SJCRH30 (cell line): ENCODE results near the gene GNA15. TPM values are rescaled to one million over a fixed set of nuclear protein-coding genes. Genes with fewer than 3 reads are reported as not detected.

Experiments used
- DNase-seq, 2 experiments: peaks; one replicate each; pipeline ENCODE4 v3.0.0-alpha.2; 2015 to 2020
- H3K27ac ChIP-seq: fragments of 250-450 bp; sonication (Bioruptor Pico); 2 replicates; pipeline ENCODE4 v1.5.1; 2020; ENCODE audit warnings: mild to moderate bottlenecking, moderate library complexity
- H3K27me3 ChIP-seq: fragments of 250-450 bp; sonication (Bioruptor Pico); 2 replicates; pipeline ENCODE4 v1.5.1; 2020; ENCODE audit warnings: mild to moderate bottlenecking, moderate library complexity
- H3K36me3 ChIP-seq: fragments of 250-450 bp; sonication (Bioruptor Pico); 2 replicates; pipeline ENCODE4 v1.5.1; 2020; ENCODE audit warnings: mild to moderate bottlenecking, moderate library complexity
- H3K4me1 ChIP-seq: fragments of 250-450 bp; sonication (Bioruptor Pico); 2 replicates; pipeline ENCODE4 v1.5.1; 2020; ENCODE audit warnings: mild to moderate bottlenecking, moderate library complexity
- H3K4me3 ChIP-seq: fragments of 250-450 bp; sonication (Bioruptor Pico); 2 replicates; pipeline ENCODE4 v1.5.1; 2020; ENCODE audit warnings: mild to moderate bottlenecking, moderate library complexity
- H3K9me3 ChIP-seq: fragments of 250-450 bp; sonication (Bioruptor Pico); replicated peaks from 2 replicates; pipeline ENCODE4 v1.5.1; 2020; ENCODE audit warnings: mild to moderate bottlenecking, moderate library complexity
- total RNA-seq: library from RNA; depleted of rRNA; stranded (reverse); fragments of >200 nt; shearing (Covaris generic); gene quantifications from 2 replicates; pipeline ENCODE4 v1.2.3, GENCODE V29; 2014

The GNA15 gene
- total RNA-seq, 1 experiment from 2014 or later, result 0.59 TPM

GRCh38 chr19:3123088-3123721, 12.6 kb upstream of the GNA15 start:
- Histone ChIP-seq H3K36me3 (no peaks in the 10 kb centered on the region), H3K4me3 (no peak overlapping the region), H3K27me3 (no peaks in the 10 kb centered on the region), H3K4me1 (no peaks in the 10 kb centered on the region), H3K27ac (no peak overlapping the region), H3K9me3 (no peaks in the 10 kb centered on the region)
- no peak for DNase-seq

- no peaks in the 10 kb centered on the region for H3K4me1 ChIP-seq
- no peaks in the 10 kb centered on the region for H3K27me3 ChIP-seq
- DNase-seq, result no peak
- no peak overlapping the region for H3K4me3 ChIP-seq
- H3K36me3 ChIP-seq, result no peaks in the 10 kb centered on the region
- no peaks in the 10 kb centered on the region for H3K9me3 ChIP-seq
- H3K27ac ChIP-seq, result no peak overlapping the region
Measured at GRCh38 chr19:3123956-3124355, 11.9 kb upstream of the GNA15 start.

GRCh38 chr19:3124630-3125029, 11.2 kb upstream of the GNA15 start:
- no peaks in the 10 kb centered on the region for H3K4me1 ChIP-seq
- H3K27me3 ChIP-seq, result no peaks in the 10 kb centered on the region
- H3K27ac ChIP-seq, result no peak overlapping the region
- H3K9me3 ChIP-seq, result no peaks in the 10 kb centered on the region
- no peaks in the 10 kb centered on the region for H3K36me3 ChIP-seq
- no peak for DNase-seq
- no peak overlapping the region for H3K4me3 ChIP-seq

- no peaks in the 10 kb centered on the region for H3K9me3 ChIP-seq
- no peaks in the 10 kb centered on the region for H3K4me1 ChIP-seq
- H3K36me3 ChIP-seq, result no peaks in the 10 kb centered on the region
- peak; percentile 64 to 72 for DNase-seq
- no peak overlapping the region for H3K4me3 ChIP-seq
- no peaks in the 10 kb centered on the region for H3K27me3 ChIP-seq
- H3K27ac ChIP-seq, result no peak overlapping the region
Measured at GRCh38 chr19:3125900-3126524, 9.8 kb upstream of the GNA15 start.

- H3K36me3 ChIP-seq, result no peaks in the 10 kb centered on the region
- DNase-seq, result peak in 1 of 2 experiments; percentile 36
- H3K9me3 ChIP-seq, result no peaks in the 10 kb centered on the region
Measured at GRCh38 chr19:3129112-3129511, 6.7 kb upstream of the GNA15 start.

GRCh38 chr19:3131168-3131567, 4.7 kb upstream of the GNA15 start:
- Histone ChIP-seq H3K4me3 (no peak overlapping the region), H3K36me3 (no peaks in the 10 kb centered on the region), H3K27ac (no peak overlapping the region), H3K27me3 (no peaks in the 10 kb centered on the region), H3K4me1 (peaks cover 13% of the 10 kb centered on the region), H3K9me3 (no peaks in the 10 kb centered on the region)
- DNase-seq, result no peak

More at GRCh38 chr19:3129112-3129511, 6.7 kb upstream of the GNA15 start:
- no peaks in the 10 kb centered on the region for H3K27me3 ChIP-seq
- no peak overlapping the region for H3K27ac ChIP-seq
- no peak overlapping the region for H3K4me3 ChIP-seq
- peaks cover 13% of the 10 kb centered on the region for H3K4me1 ChIP-seq

- peak; percentile 69 to 77 for DNase-seq
- H3K36me3 ChIP-seq, result no peaks in the 10 kb centered on the region
- peaks cover 13% of the 10 kb centered on the region for H3K4me1 ChIP-seq
- H3K27ac ChIP-seq, result peak overlapping the region; percentile 53
- H3K27me3 ChIP-seq, result no peaks in the 10 kb centered on the region
- no peaks in the 10 kb centered on the region for H3K9me3 ChIP-seq
- peak overlapping the region; percentile 32 for H3K4me3 ChIP-seq
Measured at GRCh38 chr19:3132971-3133792, 2.7 kb upstream of the GNA15 start.

- no peaks in the 10 kb centered on the region for H3K27me3 ChIP-seq
- peaks cover 13% of the 10 kb centered on the region for H3K4me1 ChIP-seq
- no peak for DNase-seq
- peak overlapping the region; percentile 53 for H3K27ac ChIP-seq
- H3K36me3 ChIP-seq, result no peaks in the 10 kb centered on the region
- no peak overlapping the region for H3K4me3 ChIP-seq
- no peaks in the 10 kb centered on the region for H3K9me3 ChIP-seq
Measured at GRCh38 chr19:3133793-3134116, 2.1 kb upstream of the GNA15 start.

GRCh38 chr19:3136684-3137055, 837 bp downstream of the GNA15 start:
- Histone ChIP-seq H3K36me3 (no peaks in the 10 kb centered on the region), H3K27ac (no peak overlapping the region), H3K4me1 (peaks cover 13% of the 10 kb centered on the region), H3K9me3 (no peaks in the 10 kb centered on the region), H3K27me3 (no peaks in the 10 kb centered on the region), H3K4me3 (no peak overlapping the region)
- DNase-seq, result no peak

- peaks cover 13% of the 10 kb centered on the region for H3K4me1 ChIP-seq
- no peak for DNase-seq
- H3K27me3 ChIP-seq, result no peaks in the 10 kb centered on the region
- H3K4me3 ChIP-seq, result no peak overlapping the region
- no peaks in the 10 kb centered on the region for H3K36me3 ChIP-seq
- H3K27ac ChIP-seq, result no peak overlapping the region
- no peaks in the 10 kb centered on the region for H3K9me3 ChIP-seq
Measured at GRCh38 chr19:3137119-3137518, 1.3 kb downstream of the GNA15 start.

- H3K4me1 ChIP-seq, result peaks cover 11% of the 10 kb centered on the region
- H3K27ac ChIP-seq, result no peak overlapping the region
- no peaks in the 10 kb centered on the region for H3K9me3 ChIP-seq
- no peak for DNase-seq
- H3K27me3 ChIP-seq, result no peaks in the 10 kb centered on the region
- H3K4me3 ChIP-seq, result no peak overlapping the region
- H3K36me3 ChIP-seq, result no peaks in the 10 kb centered on the region
Measured at GRCh38 chr19:3138268-3138667, 2.4 kb downstream of the GNA15 start.

GRCh38 chr19:3140667-3141038, 4.8 kb downstream of the GNA15 start:
- H3K27ac ChIP-seq, result no peak overlapping the region
- no peaks in the 10 kb centered on the region for H3K9me3 ChIP-seq
- no peak overlapping the region for H3K4me3 ChIP-seq
- H3K36me3 ChIP-seq, result no peaks in the 10 kb centered on the region
- no peaks in the 10 kb centered on the region for H3K27me3 ChIP-seq
- peaks cover 4% of the 10 kb centered on the region for H3K4me1 ChIP-seq
- DNase-seq, result no peak

GRCh38 chr19:3142292-3142670, 6.4 kb downstream of the GNA15 start:
- Histone ChIP-seq H3K27ac (peak overlapping the region; percentile 70), H3K27me3 (no peaks in the 10 kb centered on the region), H3K4me3 (peak overlapping the region; percentile 22), H3K4me1 (peaks cover 4% of the 10 kb centered on the region), H3K9me3 (no peaks in the 10 kb centered on the region), H3K36me3 (no peaks in the 10 kb centered on the region)
- DNase-seq, result no peak

GRCh38 chr19:3142781-3143337, 7.0 kb downstream of the GNA15 start:
- H3K9me3 ChIP-seq, result no peaks in the 10 kb centered on the region
- no peaks in the 10 kb centered on the region for H3K36me3 ChIP-seq
- no peak overlapping the region for H3K4me3 ChIP-seq
- no peak for DNase-seq
- peaks cover 4% of the 10 kb centered on the region for H3K4me1 ChIP-seq
- no peaks in the 10 kb centered on the region for H3K27me3 ChIP-seq
- H3K27ac ChIP-seq, result peak overlapping the region; percentile 70; the same call in 1 of the 2 replicates
